GM19397 (cell line): ENCODE measurements around the gene ENTPD5.

ENCODE experiments used
- ATAC-seq: cut with Tn5 transposase; IDR thresholded peaks from one replicate; pipeline ENCODE4 v1.9.1; 2021; ENCODE audit warnings: mild to moderate bottlenecking, moderate library complexity; ENCODE audit not compliant: unreplicated experiment

Gene ENTPD5

GRCh38 chr14:74018586-74019407, at the start of gene ENTPD5, which contains the start of gene BBOF1:
Gene ENTPD5, minus strand, starts transcription at chr14:74019288. Its CDS starts 31,186 bp downstream, at chr14:73988102.
Gene BBOF1, plus strand, starts transcription at chr14:74019349. Its CDS starts 130 bp downstream, at chr14:74019479.
- ATAC-seq = peak; percentile 91

- no peak for ATAC-seq
These were observed 46.9 kb upstream of the ENTPD5 start for GRCh38 chr14:74065746-74066575.

GRCh38 chr14:74064883-74065282, 45.8 kb upstream of the ENTPD5 start:
- ATAC-seq = no peak

- ATAC-seq = no peak
These were observed 45.3 kb upstream of the ENTPD5 start for GRCh38 chr14:74064426-74064825.

- no peak for ATAC-seq
These were observed 43.7 kb upstream of the ENTPD5 start for GRCh38 chr14:74062809-74063150.

- ATAC-seq = no peak
These were observed 30.9 kb upstream of the ENTPD5 start for GRCh38 chr14:74049876-74050495.

GRCh38 chr14:74048281-74048680, 29.2 kb upstream of the ENTPD5 start:
- no peak for ATAC-seq

GRCh38 chr14:74045522-74045921, 26.4 kb upstream of the ENTPD5 start:
- no peak for ATAC-seq

- no peak for ATAC-seq
These were observed 23.2 kb upstream of the ENTPD5 start for GRCh38 chr14:74042296-74042695.

- no peak for ATAC-seq
These were observed 19.2 kb upstream of the ENTPD5 start for GRCh38 chr14:74038020-74038859.

GRCh38 chr14:74035556-74035955, 16.5 kb upstream of the ENTPD5 start:
- ATAC-seq = no peak

- ATAC-seq = no peak
These were observed 15.5 kb upstream of the ENTPD5 start for GRCh38 chr14:74034572-74034971.

- no peak for ATAC-seq
These were observed 10.0 kb upstream of the ENTPD5 start for GRCh38 chr14:74029136-74029535.

- ATAC-seq = no peak
These were observed 3.3 kb upstream of the ENTPD5 start for GRCh38 chr14:74022346-74022745.

- ATAC-seq = no peak
These were observed 485 bp upstream of the ENTPD5 start for GRCh38 chr14:74019408-74020137.

GRCh38 chr14:74018174-74018585, 908 bp downstream of the ENTPD5 start:
- no peak for ATAC-seq

GRCh38 chr14:74015963-74016362, 3.1 kb downstream of the ENTPD5 start:
- no peak for ATAC-seq

- no peak for ATAC-seq
These were observed 3.9 kb downstream of the ENTPD5 start for GRCh38 chr14:74015176-74015575.

GRCh38 chr14:74014299-74014698, 4.8 kb downstream of the ENTPD5 start:
- no peak for ATAC-seq
